OCI-LY3 (cell line): ENCODE measurements around the gene MCM5.

Experiments
- H2AFZ ChIP-seq: fragments of 200-600, 300-600 bp; shearing (Covaris generic); 2 replicates; pipeline ENCODE4 v1.6.0; 2014; ENCODE audit warnings: antibody characterized with exemption, low read depth, low read length
- H3K27ac ChIP-seq: fragments of 200-600, 300-600 bp; sonication (generic); 2 replicates; pipeline ENCODE4 v1.5.1; 2014; ENCODE audit warnings: mild to moderate bottlenecking, low read length, moderate library complexity, mixed read lengths
- H3K27me3 ChIP-seq: fragments of 200-600, 300-600 bp; sonication (generic); 2 replicates; pipeline ENCODE4 v1.6.1; 2014; ENCODE audit warnings: low read depth, low read length, mixed read lengths
- H3K36me3 ChIP-seq: fragments of 200-600, 300-600 bp; sonication (generic); replicated peaks from 2 replicates; pipeline ENCODE3; 2014; ENCODE audit warnings: low read depth, low read length, mixed read lengths
- H3K4me1 ChIP-seq: fragments of 300-600, 200-600 bp; sonication (generic); 2 replicates; pipeline ENCODE4 v1.6.1; 2014; ENCODE audit warnings: low read length, mixed read lengths
- H3K4me2 ChIP-seq: fragments of 200-600, 300-600 bp; sonication (generic); 2 replicates; pipeline ENCODE4 v1.6.1; 2014; ENCODE audit warnings: low read length, mixed read lengths
- H3K4me3 ChIP-seq: fragments of 300-600, 200-600 bp; sonication (generic); 2 replicates; pipeline ENCODE4 v1.5.1; 2014; ENCODE audit warnings: antibody characterized with exemption, mild to moderate bottlenecking, low read length, moderate library complexity
- H3K79me2 ChIP-seq: fragments of 300-600, 200-600 bp; shearing (Covaris generic); 2 replicates; pipeline ENCODE4 v1.6.1; 2014; ENCODE audit warnings: mild to moderate bottlenecking, low read length, mixed read lengths
- H3K9ac ChIP-seq: fragments of 300-600, 200-600 bp; shearing (Covaris generic); 2 replicates; pipeline ENCODE4 v1.6.0; 2014; ENCODE audit warnings: mild to moderate bottlenecking, low read length, moderate library complexity
- H3K9me3 ChIP-seq: fragments of 200-600, 300-600 bp; shearing (Covaris generic); 2 replicates; pipeline ENCODE4 v1.6.1; 2014; ENCODE audit warnings: low read length, mixed read lengths; ENCODE audit not compliant: insufficient read depth
- H4K20me1 ChIP-seq: fragments of 200-600, 300-600 bp; sonication (generic); 2 replicates; pipeline ENCODE4 v1.6.1; 2016; ENCODE audit warnings: low read length, mixed read lengths; ENCODE audit not compliant: insufficient read depth
- CTCF ChIP-seq: fragments of 200-600, 300-600 bp; sonication (generic); IDR thresholded peaks from 2 replicates; pipeline ENCODE4 v1.5.1; 2014; ENCODE audit warnings: antibody characterized with exemption, low read length, low read depth
- EZH2phosphoT487 ChIP-seq: fragments of 200-600 bp; shearing (Covaris generic); IDR thresholded peaks from 2 replicates; pipeline ENCODE4 v1.6.1; 2018; ENCODE audit warnings: antibody characterized with exemption, mixed run types, low read depth

Gene MCM5

GRCh38 chr22:35390933-35391332 lies 9.0 kb upstream of the MCM5 start:
- no peaks in the 10 kb centered on the region for H3K79me2 ChIP-seq
- H3K9ac ChIP-seq = no peak overlapping the region
- H3K4me3 ChIP-seq = no peak overlapping the region
- H3K4me1 ChIP-seq = peaks cover 15% of the 10 kb centered on the region
- H4K20me1 ChIP-seq = peaks cover 14% of the 10 kb centered on the region; the same call in 1 of the 2 replicates
- peaks cover 54% of the 10 kb centered on the region for H3K36me3 ChIP-seq
- H3K4me2 ChIP-seq = no peak overlapping the region
- H3K27ac ChIP-seq = no peak overlapping the region
- TF ChIP-seq EZH2phosphoT487 = no peak
- no peak for TF ChIP-seq CTCF
- no peaks in the 10 kb centered on the region for H3K27me3 ChIP-seq
- H3K9me3 ChIP-seq = no peaks in the 10 kb centered on the region
- H2AFZ ChIP-seq = no peak overlapping the region

- Histone ChIP-seq H2AFZ (no peak overlapping the region), H3K27ac (no peak overlapping the region), H3K4me2 (no peak overlapping the region), H3K36me3 (peaks cover 42% of the 10 kb centered on the region), H3K27me3 (no peaks in the 10 kb centered on the region), H3K4me3 (no peak overlapping the region), H3K4me1 (peaks cover 28% of the 10 kb centered on the region), H4K20me1 (peaks cover 3% of the 10 kb centered on the region; the same call in 1 of the 2 replicates), H3K9ac (no peak overlapping the region), H3K9me3 (no peaks in the 10 kb centered on the region), H3K79me2 (no peaks in the 10 kb centered on the region)
- TF ChIP-seq CTCF = no peak
Observed at GRCh38 chr22:35392357-35392756, 7.6 kb upstream of the MCM5 start.

- Histone ChIP-seq H3K4me1 (peaks cover 38% of the 10 kb centered on the region), H2AFZ (no peak overlapping the region), H3K4me2 (no peak overlapping the region), H3K4me3 (no peak overlapping the region), H3K9me3 (no peaks in the 10 kb centered on the region), H3K79me2 (no peaks in the 10 kb centered on the region), H3K27me3 (no peaks in the 10 kb centered on the region), H3K36me3 (peaks cover 38% of the 10 kb centered on the region), H3K9ac (no peak overlapping the region), H4K20me1 (no peaks in the 10 kb centered on the region), H3K27ac (0 out of 2 replicates have a peak overlapping the region, but pooled peaks have one; percentile 3)
- TF ChIP-seq EZH2phosphoT487 = no peak
- TF ChIP-seq CTCF = no peak
Observed at GRCh38 chr22:35393116-35394010, 6.6 kb upstream of the MCM5 start.

GRCh38 chr22:35394011-35394312 lies 6.0 kb upstream of the MCM5 start:
- Histone ChIP-seq H2AFZ (no peak overlapping the region), H3K4me1 (peaks cover 44% of the 10 kb centered on the region), H3K9me3 (no peaks in the 10 kb centered on the region), H3K4me3 (no peak overlapping the region), H3K4me2 (no peak overlapping the region), H3K27me3 (no peaks in the 10 kb centered on the region), H3K27ac (0 out of 2 replicates have a peak overlapping the region, but pooled peaks have one; percentile 3), H4K20me1 (no peaks in the 10 kb centered on the region), H3K36me3 (peaks cover 37% of the 10 kb centered on the region), H3K9ac (no peak overlapping the region), H3K79me2 (peaks cover 4% of the 10 kb centered on the region; the same call in 1 of the 2 replicates)
- TF ChIP-seq CTCF (no peak), EZH2phosphoT487 (no peak)
